Progenitor cell of endocrine pancreas (in vitro differentiated cells): ENCODE measurements around the gene CRP. TPM values are rescaled to one million over a fixed set of nuclear protein-coding genes. Genes with fewer than 3 reads are reported as not detected.

Experiments
- DNase-seq: peaks from one replicate; pipeline ENCODE4 v3.0.0; 2021; ENCODE audit warnings: low spot score; ENCODE audit not compliant: unreplicated experiment
- H3K27ac Mint-ChIP-seq: 2 replicates; pipeline ENCODE4 v1.8.0; 2021; ENCODE audit warnings: mild to moderate bottlenecking, moderate library complexity, mixed read lengths
- H3K27me3 Mint-ChIP-seq: 2 replicates; pipeline ENCODE4 v1.8.0; 2021; ENCODE audit warnings: mixed read lengths
- H3K36me3 Mint-ChIP-seq: 2 replicates; pipeline ENCODE4 v1.8.0; 2022; ENCODE audit warnings: mixed read lengths; ENCODE audit not compliant: insufficient read depth
- H3K4me1 Mint-ChIP-seq: 2 replicates; pipeline ENCODE4 v1.8.0; 2021; ENCODE audit warnings: low read depth, mixed read lengths
- H3K4me3 Mint-ChIP-seq: 2 replicates; pipeline ENCODE4 v1.8.0; 2021; ENCODE audit warnings: low read depth, mild to moderate bottlenecking, moderate library complexity, mixed read lengths
- H3K9me3 Mint-ChIP-seq: 2 replicates; pipeline ENCODE4 v1.8.0; 2021; ENCODE audit warnings: low read depth, mixed read lengths
- total RNA-seq: library from RNA; stranded (reverse); gene quantifications from 2 replicates; pipeline ENCODE4 v1.2.1, GENCODE V29; 2021
- TF ChIP-seq, protein P1 (sequence below): fragments of 200-600 bp; sonication (generic); IDR thresholded peaks from one replicate; pipeline ENCODE4 v1.5.0; 2021; ENCODE audit warnings: antibody characterized with exemption, mild to moderate bottlenecking; ENCODE audit not compliant: unreplicated experiment

Gene CRP
- total RNA-seq, 1 donor from 2014 or later: not detected

DNA sequence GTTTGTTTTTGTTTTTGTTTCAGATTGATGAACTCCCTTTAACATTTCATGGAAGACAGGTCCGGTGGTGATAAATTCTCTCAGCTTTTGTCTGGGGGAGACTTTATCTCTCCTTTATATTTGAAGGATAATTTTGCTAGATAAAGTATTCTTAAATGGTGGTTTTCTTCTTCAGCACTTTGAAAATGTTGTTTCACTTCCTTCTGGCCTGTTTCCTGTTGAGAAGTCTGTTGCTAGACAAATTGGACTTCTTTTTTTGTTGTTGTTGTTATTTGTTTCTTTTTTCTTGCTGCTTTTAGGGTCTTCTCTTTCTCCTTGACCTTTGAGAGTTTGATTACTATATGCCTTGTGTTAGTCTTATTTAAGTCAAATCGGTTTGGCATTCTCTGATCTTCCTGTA is 50.8 kb downstream of the CRP start:
- Mint-ChIP-seq H3K9me3 (peaks cover 44% of the 10 kb centered on the region), H3K27ac (no peak overlapping the region), H3K4me1 (no peaks in the 10 kb centered on the region)

More for the DNA sequence above, 50.8 kb downstream of the CRP start:
- H3K27me3 Mint-ChIP-seq: no peaks in the 10 kb centered on the region
- no peak for DNase-seq
- TF ChIP-seq, protein P1, sequence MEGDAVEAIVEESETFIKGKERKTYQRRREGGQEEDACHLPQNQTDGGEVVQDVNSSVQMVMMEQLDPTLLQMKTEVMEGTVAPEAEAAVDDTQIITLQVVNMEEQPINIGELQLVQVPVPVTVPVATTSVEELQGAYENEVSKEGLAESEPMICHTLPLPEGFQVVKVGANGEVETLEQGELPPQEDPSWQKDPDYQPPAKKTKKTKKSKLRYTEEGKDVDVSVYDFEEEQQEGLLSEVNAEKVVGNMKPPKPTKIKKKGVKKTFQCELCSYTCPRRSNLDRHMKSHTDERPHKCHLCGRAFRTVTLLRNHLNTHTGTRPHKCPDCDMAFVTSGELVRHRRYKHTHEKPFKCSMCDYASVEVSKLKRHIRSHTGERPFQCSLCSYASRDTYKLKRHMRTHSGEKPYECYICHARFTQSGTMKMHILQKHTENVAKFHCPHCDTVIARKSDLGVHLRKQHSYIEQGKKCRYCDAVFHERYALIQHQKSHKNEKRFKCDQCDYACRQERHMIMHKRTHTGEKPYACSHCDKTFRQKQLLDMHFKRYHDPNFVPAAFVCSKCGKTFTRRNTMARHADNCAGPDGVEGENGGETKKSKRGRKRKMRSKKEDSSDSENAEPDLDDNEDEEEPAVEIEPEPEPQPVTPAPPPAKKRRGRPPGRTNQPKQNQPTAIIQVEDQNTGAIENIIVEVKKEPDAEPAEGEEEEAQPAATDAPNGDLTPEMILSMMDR: no peak
- no peak overlapping the region for H3K4me3 Mint-ChIP-seq
- no peaks in the 10 kb centered on the region for H3K36me3 Mint-ChIP-seq

Other genes with a start within 250 kb of the CRP start
- not detected in 2 replicates for gene OR10J5, start 178.6 kb downstream of the CRP start, total RNA-seq
- not detected in 2 replicates for gene APCS, start 126.8 kb downstream of the CRP start, total RNA-seq
- gene DUSP23, start 66.4 kb upstream of the CRP start, total RNA-seq: 16.9 and 17.2 TPM in 2 replicates
- not detected in 2 replicates for gene FCRL6, start 87.8 kb upstream of the CRP start, total RNA-seq
- not detected in 2 replicates for gene SLAMF8, start 112.3 kb upstream of the CRP start, total RNA-seq
- 0.20 TPM in 1 of 2 replicates, not detected in the other for gene VSIG8, start 148.1 kb upstream of the CRP start, total RNA-seq
- gene CFAP45, start 185.6 kb upstream of the CRP start, total RNA-seq: 0.74 and 1.0 TPM in 2 replicates
- gene TAGLN2, start 210.9 kb upstream of the CRP start, total RNA-seq: 153 and 159 TPM in 2 replicates
- 68.2 and 68.6 TPM in 2 replicates for gene IGSF9, start 231.0 kb upstream of the CRP start, total RNA-seq
- not detected in 2 replicates for gene SLAMF9, start 239.6 kb upstream of the CRP start, total RNA-seq